Activated T-cell treated with anti-CD3 and anti-CD28 coated beads, Interleukin-2, amount 50 U/mL, for 24 hours (primary cell): ENCODE measurements around the gene SMIM3.

ENCODE experiments used
- DNase-seq: peaks from one replicate; pipeline ENCODE4 v3.0.0-alpha.2; 2020
- H3K27ac Mint-ChIP-seq: 2 replicates; pipeline ENCODE4 v1.8.0; 2020; ENCODE audit warnings: mild to moderate bottlenecking, mixed read lengths
- H3K27me3 Mint-ChIP-seq: 2 replicates; pipeline ENCODE4 v1.8.0; 2020; ENCODE audit warnings: mixed read lengths
- H3K36me3 Mint-ChIP-seq: 2 replicates; pipeline ENCODE4 v1.8.0; 2020; ENCODE audit warnings: low read depth, mixed read lengths
- H3K4me1 Mint-ChIP-seq: 2 replicates; pipeline ENCODE4 v1.8.0; 2020; ENCODE audit warnings: low read depth, mixed read lengths
- H3K4me3 Mint-ChIP-seq: 2 replicates; pipeline ENCODE4 v1.8.0; 2020; ENCODE audit warnings: mild to moderate bottlenecking, moderate library complexity, mixed read lengths
- H3K9me3 Mint-ChIP-seq: 2 replicates; pipeline ENCODE4 v1.8.0; 2020; ENCODE audit warnings: mixed read lengths

The SMIM3 gene

GRCh38 chr5:150758203-150758530 lies 20.4 kb upstream of the SMIM3 start:
- H3K27me3 Mint-ChIP-seq, result no peaks in the 10 kb centered on the region
- H3K4me1 Mint-ChIP-seq, result peaks cover 44% of the 10 kb centered on the region
- H3K9me3 Mint-ChIP-seq, result no peaks in the 10 kb centered on the region
- no peak overlapping the region for H3K4me3 Mint-ChIP-seq
- H3K36me3 Mint-ChIP-seq, result peaks cover 40% of the 10 kb centered on the region
- no peak overlapping the region for H3K27ac Mint-ChIP-seq
- no peak for DNase-seq

- Mint-ChIP-seq H3K27ac (no peak within 1 kb of the TSS), H3K27me3 (no peaks in the 10 kb centered on the region), H3K36me3 (peaks cover 34% of the 10 kb centered on the region), H3K4me3 (no peak within 1 kb of the TSS), H3K4me1 (peaks cover 38% of the 10 kb centered on the region), H3K9me3 (no peaks in the 10 kb centered on the region)
- DNase-seq, result peak; percentile 95
Observed at GRCh38 chr5:150758531-150759333, 19.8 kb upstream of the SMIM3 start, which contains the start of gene DCTN4. Gene DCTN4, minus strand, starts transcription at chr5:150759017. Its CDS starts 24 bp downstream, at chr5:150758993.

- Mint-ChIP-seq H3K27me3 (no peaks in the 10 kb centered on the region), H3K27ac (no peak overlapping the region), H3K4me3 (no peak overlapping the region), H3K4me1 (peaks cover 33% of the 10 kb centered on the region), H3K36me3 (peaks cover 29% of the 10 kb centered on the region), H3K9me3 (no peaks in the 10 kb centered on the region)
- DNase-seq, result no peak
Observed at GRCh38 chr5:150759334-150759583, 19.3 kb upstream of the SMIM3 start.

- H3K9me3 Mint-ChIP-seq, result no peaks in the 10 kb centered on the region
- H3K27me3 Mint-ChIP-seq, result no peaks in the 10 kb centered on the region
- peaks cover 12% of the 10 kb centered on the region for H3K4me1 Mint-ChIP-seq
- H3K27ac Mint-ChIP-seq, result no peak overlapping the region
- H3K4me3 Mint-ChIP-seq, result no peak overlapping the region
- no peak for DNase-seq
- peaks cover 2% of the 10 kb centered on the region for H3K36me3 Mint-ChIP-seq
Observed at GRCh38 chr5:150762211-150762610, 16.3 kb upstream of the SMIM3 start.

- Mint-ChIP-seq H3K36me3 (no peaks in the 10 kb centered on the region), H3K4me1 (peaks cover 8% of the 10 kb centered on the region), H3K4me3 (no peak overlapping the region), H3K27me3 (no peaks in the 10 kb centered on the region), H3K27ac (no peak overlapping the region), H3K9me3 (no peaks in the 10 kb centered on the region)
- DNase-seq, result no peak
Observed at GRCh38 chr5:150763023-150763769, 15.4 kb upstream of the SMIM3 start.

- no peaks in the 10 kb centered on the region for H3K36me3 Mint-ChIP-seq
- no peak overlapping the region for H3K27ac Mint-ChIP-seq
- H3K4me3 Mint-ChIP-seq, result no peak overlapping the region
- H3K27me3 Mint-ChIP-seq, result no peaks in the 10 kb centered on the region
- H3K4me1 Mint-ChIP-seq, result peaks cover 2% of the 10 kb centered on the region
- DNase-seq, result no peak
- H3K9me3 Mint-ChIP-seq, result no peaks in the 10 kb centered on the region
Observed at GRCh38 chr5:150764530-150764929, 14.0 kb upstream of the SMIM3 start.

GRCh38 chr5:150765011-150765798 lies 13.4 kb upstream of the SMIM3 start:
- H3K4me3 Mint-ChIP-seq, result no peak overlapping the region
- no peak overlapping the region for H3K27ac Mint-ChIP-seq
- no peaks in the 10 kb centered on the region for H3K9me3 Mint-ChIP-seq
- no peaks in the 10 kb centered on the region for H3K36me3 Mint-ChIP-seq
- H3K4me1 Mint-ChIP-seq, result no peaks in the 10 kb centered on the region
- DNase-seq, result no peak
- no peaks in the 10 kb centered on the region for H3K27me3 Mint-ChIP-seq

- no peak for DNase-seq
- Mint-ChIP-seq H3K36me3 (no peaks in the 10 kb centered on the region), H3K4me3 (no peak overlapping the region), H3K27me3 (no peaks in the 10 kb centered on the region), H3K4me1 (peaks cover 3% of the 10 kb centered on the region), H3K27ac (no peak overlapping the region), H3K9me3 (no peaks in the 10 kb centered on the region)
Observed at GRCh38 chr5:150765799-150766169, 12.8 kb upstream of the SMIM3 start.

- no peaks in the 10 kb centered on the region for H3K9me3 Mint-ChIP-seq
- H3K4me1 Mint-ChIP-seq, result peaks cover 6% of the 10 kb centered on the region
- H3K36me3 Mint-ChIP-seq, result no peaks in the 10 kb centered on the region
Observed at GRCh38 chr5:150766251-150766650, 12.3 kb upstream of the SMIM3 start.

GRCh38 chr5:150771034-150771795 lies 7.3 kb upstream of the SMIM3 start:
- Mint-ChIP-seq H3K36me3 (no peaks in the 10 kb centered on the region), H3K4me1 (peaks cover 12% of the 10 kb centered on the region), H3K27ac (no peak overlapping the region), H3K27me3 (no peaks in the 10 kb centered on the region), H3K4me3 (no peak overlapping the region), H3K9me3 (no peaks in the 10 kb centered on the region)
- no peak for DNase-seq

More at GRCh38 chr5:150766251-150766650, 12.3 kb upstream of the SMIM3 start:
- no peak overlapping the region for H3K27ac Mint-ChIP-seq
- H3K4me3 Mint-ChIP-seq, result no peak overlapping the region
- no peak for DNase-seq
- H3K27me3 Mint-ChIP-seq, result no peaks in the 10 kb centered on the region

- Mint-ChIP-seq H3K4me3 (no peak overlapping the region), H3K27me3 (no peaks in the 10 kb centered on the region)
- DNase-seq, result no peak
Observed at GRCh38 chr5:150774145-150774544, 4.4 kb upstream of the SMIM3 start.

GRCh38 chr5:150777685-150778084 lies 872 bp upstream of the SMIM3 start:
- peaks cover 25% of the 10 kb centered on the region for H3K36me3 Mint-ChIP-seq
- no peak for DNase-seq
- peak overlapping the region; percentile 97 for H3K4me3 Mint-ChIP-seq
- peak overlapping the region; percentile 85 for H3K27ac Mint-ChIP-seq
- no peaks in the 10 kb centered on the region for H3K9me3 Mint-ChIP-seq
- peaks cover 54% of the 10 kb centered on the region for H3K4me1 Mint-ChIP-seq
- no peaks in the 10 kb centered on the region for H3K27me3 Mint-ChIP-seq

More at GRCh38 chr5:150774145-150774544, 4.4 kb upstream of the SMIM3 start:
- H3K36me3 Mint-ChIP-seq, result peaks cover 4% of the 10 kb centered on the region
- H3K9me3 Mint-ChIP-seq, result no peaks in the 10 kb centered on the region
- H3K27ac Mint-ChIP-seq, result no peak overlapping the region
- peaks cover 26% of the 10 kb centered on the region for H3K4me1 Mint-ChIP-seq

- peak overlapping the region; percentile 97 for H3K4me3 Mint-ChIP-seq
- peak overlapping the region; percentile 85 for H3K27ac Mint-ChIP-seq
- no peak for DNase-seq
- no peaks in the 10 kb centered on the region for H3K27me3 Mint-ChIP-seq
- peaks cover 28% of the 10 kb centered on the region for H3K36me3 Mint-ChIP-seq
- peaks cover 58% of the 10 kb centered on the region for H3K4me1 Mint-ChIP-seq
- H3K9me3 Mint-ChIP-seq, result no peaks in the 10 kb centered on the region
Observed at GRCh38 chr5:150778088-150778516, 455 bp upstream of the SMIM3 start.
